Neuronal stem cell (in vitro differentiated cells): ENCODE measurements around the gene PLPPR1.

ENCODE experiments used
- DNase-seq: peaks from one replicate; pipeline ENCODE4 v3.0.0-alpha.2; 2013; ENCODE audit warnings: low spot score
- H2AFZ ChIP-seq: one replicate; pipeline ENCODE4 v1.6.1; 2013; ENCODE audit warnings: mild to moderate bottlenecking, low read length, inconsistent platforms
- H2AK5ac ChIP-seq: 2 replicates; pipeline ENCODE4 v1.6.1; 2013; ENCODE audit warnings: low read depth, mild to moderate bottlenecking, inconsistent platforms, low read length, moderate library complexity, mixed read lengths
- H2BK120ac ChIP-seq: 2 replicates; pipeline ENCODE4 v1.6.1; 2013; ENCODE audit warnings: low read depth, mild to moderate bottlenecking, inconsistent platforms, low read length, moderate library complexity, mixed read lengths
- H2BK12ac ChIP-seq: one replicate; pipeline ENCODE4 v1.6.1; 2013; ENCODE audit warnings: low read length, inconsistent platforms
- H2BK15ac ChIP-seq: 2 replicates; pipeline ENCODE4 v1.6.1; 2013; ENCODE audit warnings: mild to moderate bottlenecking, low read length, inconsistent platforms, mixed read lengths
- H2BK5ac ChIP-seq: one replicate; pipeline ENCODE4 v1.6.1; 2013; ENCODE audit warnings: inconsistent platforms, mild to moderate bottlenecking, low read length, moderate library complexity
- H3K14ac ChIP-seq: one replicate; pipeline ENCODE4 v1.6.1; 2013; ENCODE audit warnings: low read length, inconsistent platforms
- H3K18ac ChIP-seq: 2 replicates; pipeline ENCODE4 v1.6.1; 2013; ENCODE audit warnings: low read length, inconsistent platforms
- H3K23ac ChIP-seq: 2 replicates; pipeline ENCODE4 v1.6.1; 2013; ENCODE audit warnings: low read depth, mild to moderate bottlenecking, mixed read lengths, low read length, inconsistent platforms; ENCODE audit not compliant: poor library complexity
- H3K27ac ChIP-seq: replicated peaks from 3 replicates; pipeline ENCODE4 v1.5.1; 2013; ENCODE audit warnings: low read length, inconsistent platforms
- H3K27me3 ChIP-seq, 3 experiments: 2 replicates each; pipeline ENCODE4 v1.6.1; 2013; ENCODE audit warnings: low read length in 3 of 3, mild to moderate bottlenecking in 2 of 3, inconsistent platforms in 1 of 3, low read depth in 1 of 3, mixed read lengths in 1 of 3, moderate library complexity in 1 of 3; ENCODE audit not compliant: control insufficient read depth in 3 of 3, insufficient read depth in 3 of 3
- H3K36me3 ChIP-seq, 2 donors: replicated peaks in 1 of 2; 2 replicates each; pipeline ENCODE4 v1.6.1; 2013; ENCODE audit warnings: low read length in 2 of 2; ENCODE audit not compliant: control insufficient read depth in 2 of 2, insufficient read depth in 2 of 2
- H3K4ac ChIP-seq: 2 replicates; pipeline ENCODE4 v1.6.1; 2013; ENCODE audit warnings: inconsistent platforms, mild to moderate bottlenecking, low read length, moderate library complexity
- H3K4me1 ChIP-seq, 2 donors: 1 replicate in 1 of 2; 2 replicates in 1 of 2; pipeline ENCODE4 v1.6.1; 2013; ENCODE audit warnings: low read length in 2 of 2, low read depth in 1 of 2; ENCODE audit not compliant: control insufficient read depth in 2 of 2, insufficient read depth in 1 of 2
- H3K4me2 ChIP-seq: one replicate; pipeline ENCODE4 v1.6.1; 2013; ENCODE audit warnings: mild to moderate bottlenecking, low read length, inconsistent platforms; ENCODE audit not compliant: insufficient read depth, poor library complexity, severe bottlenecking
- H3K4me3 ChIP-seq, 2 donors: 2 replicates each; pipeline ENCODE4 v1.5.1; 2013; ENCODE audit warnings: low read length in 2 of 2, mild to moderate bottlenecking in 2 of 2, inconsistent platforms in 1 of 2, moderate library complexity in 1 of 2
- H3K79me1 ChIP-seq: one replicate; pipeline ENCODE4 v1.6.1; 2013; ENCODE audit warnings: low read depth, mild to moderate bottlenecking, inconsistent platforms, low read length, moderate library complexity
- H3K9ac ChIP-seq: one replicate; pipeline ENCODE4 v1.6.1; 2013; ENCODE audit warnings: mild to moderate bottlenecking, low read depth, low read length, inconsistent platforms; ENCODE audit not compliant: poor library complexity
- H3K9me3 ChIP-seq, 2 donors: replicated peaks in 1 of 2; 2 replicates each; pipeline versions ENCODE3 to v1.6.1; 2013; ENCODE audit warnings: low read length in 2 of 2, mild to moderate bottlenecking in 2 of 2, inconsistent platforms in 1 of 2, low read depth in 1 of 2, mixed read lengths in 1 of 2, moderate library complexity in 1 of 2; ENCODE audit not compliant: control insufficient read depth in 2 of 2, insufficient read depth in 1 of 2
- H4K8ac ChIP-seq: one replicate; pipeline ENCODE4 v1.6.1; 2013; ENCODE audit warnings: low read depth, mild to moderate bottlenecking, inconsistent platforms, low read length, moderate library complexity
- H4K91ac ChIP-seq: one replicate; pipeline ENCODE4 v1.6.1; 2013; ENCODE audit warnings: low read length, low read depth, mild to moderate bottlenecking, inconsistent platforms; ENCODE audit not compliant: poor library complexity
- WGBS, 2 donors: extraction: QIAGEN DNeasy Blood & Tissue Kit; methylation state at CpG; one replicate each; pipeline ENCODE4 v1.1.7; 2013; ENCODE audit warnings: missing lambda C conversion rate in 2 of 2, mixed read lengths in 1 of 2; ENCODE audit not compliant: insufficient read length in 2 of 2, insufficient replicate concordance in 1 of 2; ENCODE audit errors: extremely low coverage in 2 of 2; 5-methylcytosine and 5-hydroxymethylcytosine counted together

PLPPR1 gene

GRCh38 chr9:101130054-101130453, 101.5 kb downstream of the PLPPR1 start:
- Histone ChIP-seq H3K36me3 (no peaks in the 10 kb centered on the region), H2BK15ac (no peak overlapping the region), H3K4me2 (no peak overlapping the region), H4K8ac (no peak overlapping the region), H3K4ac (no peak overlapping the region), H4K91ac (no peak overlapping the region), H3K4me1 (no peaks in the 10 kb centered on the region), H3K27ac (no peak overlapping the region), H3K4me3 (no peak overlapping the region), H2AFZ (no peak overlapping the region), H2AK5ac (no peak overlapping the region), H2BK120ac (no peak overlapping the region), H3K9ac (no peak overlapping the region), H2BK12ac (no peak overlapping the region), H2BK5ac (no peak overlapping the region), H3K23ac (no peak overlapping the region), H3K79me1 (no peaks in the 10 kb centered on the region), H3K14ac (no peak overlapping the region), H3K27me3 (no peaks in the 10 kb centered on the region), H3K9me3 (peaks cover 0 to 4% of the 10 kb centered on the region in 2 donors), H3K18ac (no peak overlapping the region)
- no peak for DNase-seq
- no CpG with 5 or more reads among the region's 1 CpG for WGBS, 2 donors

- no peak overlapping the region for H3K23ac ChIP-seq
- H3K14ac ChIP-seq: no peak overlapping the region
- H3K4me2 ChIP-seq: no peak overlapping the region
- WGBS, 2 donors: no CpG with 5 or more reads among the region's 5 CpGs
- H3K27me3 ChIP-seq: no peaks in the 10 kb centered on the region
- no peak overlapping the region for H3K4ac ChIP-seq
- no peak overlapping the region for H3K4me3 ChIP-seq
- no peak for DNase-seq
- no peak overlapping the region for H4K91ac ChIP-seq
- no peak overlapping the region for H4K8ac ChIP-seq
- no peak overlapping the region for H2BK120ac ChIP-seq
- H3K27ac ChIP-seq: no peak overlapping the region
- peaks cover 0 to 2% of the 10 kb centered on the region in 2 donors for H3K4me1 ChIP-seq
- no peak overlapping the region for H2BK15ac ChIP-seq
- no peaks in the 10 kb centered on the region for H3K36me3 ChIP-seq
- no peak overlapping the region for H2AK5ac ChIP-seq
- peaks cover 0 to 4% of the 10 kb centered on the region in 2 donors for H3K9me3 ChIP-seq
- H2BK12ac ChIP-seq: no peak overlapping the region
- H2AFZ ChIP-seq: no peak overlapping the region
- H3K18ac ChIP-seq: no peak overlapping the region
- no peak overlapping the region for H2BK5ac ChIP-seq
- no peaks in the 10 kb centered on the region for H3K79me1 ChIP-seq
- H3K9ac ChIP-seq: no peak overlapping the region
Measured at GRCh38 chr9:101131326-101131725, 102.8 kb downstream of the PLPPR1 start.

GRCh38 chr9:101132801-101133200, 104.3 kb downstream of the PLPPR1 start:
- DNase-seq: no peak

GRCh38 chr9:101138509-101138908, 110.0 kb downstream of the PLPPR1 start:
- no peak for DNase-seq
- no peak overlapping the region for H2BK5ac ChIP-seq
- H2AFZ ChIP-seq: no peak overlapping the region
- H2BK120ac ChIP-seq: no peak overlapping the region
- no peaks in the 10 kb centered on the region for H3K36me3 ChIP-seq
- H4K91ac ChIP-seq: no peak overlapping the region
- no peaks in the 10 kb centered on the region for H3K79me1 ChIP-seq
- H3K9ac ChIP-seq: no peak overlapping the region
- no peak overlapping the region for H2BK15ac ChIP-seq
- H3K27ac ChIP-seq: no peak overlapping the region
- no peak overlapping the region for H3K4me2 ChIP-seq
- H3K18ac ChIP-seq: no peak overlapping the region
- no peak overlapping the region for H3K4ac ChIP-seq
- H2AK5ac ChIP-seq: no peak overlapping the region
- H3K23ac ChIP-seq: no peak overlapping the region
- H3K14ac ChIP-seq: no peak overlapping the region
- no peaks in the 10 kb centered on the region for H3K27me3 ChIP-seq
- H4K8ac ChIP-seq: no peak overlapping the region
- H2BK12ac ChIP-seq: no peak overlapping the region
- H3K9me3 ChIP-seq: peaks cover 0 to 2% of the 10 kb centered on the region in 2 donors
- H3K4me1 ChIP-seq: peaks cover 0 to 9% of the 10 kb centered on the region in 2 donors
- H3K4me3 ChIP-seq: no peak overlapping the region

More at GRCh38 chr9:101132801-101133200, 104.3 kb downstream of the PLPPR1 start:
- H2AFZ ChIP-seq: no peak overlapping the region
- no peak overlapping the region for H3K23ac ChIP-seq
- H3K27ac ChIP-seq: no peak overlapping the region
- no peak overlapping the region for H4K91ac ChIP-seq
- no peak overlapping the region for H4K8ac ChIP-seq
- no peak overlapping the region for H2BK5ac ChIP-seq
- no peak overlapping the region for H3K14ac ChIP-seq
- no peak overlapping the region for H3K18ac ChIP-seq
- no peak overlapping the region for H2BK12ac ChIP-seq
- H2BK120ac ChIP-seq: no peak overlapping the region
- H3K9me3 ChIP-seq: no peaks in the 10 kb centered on the region
- H2AK5ac ChIP-seq: no peak overlapping the region
- no peak overlapping the region for H2BK15ac ChIP-seq
- H3K79me1 ChIP-seq: no peaks in the 10 kb centered on the region
- H3K4me2 ChIP-seq: no peak overlapping the region
- no peak overlapping the region for H3K4ac ChIP-seq
- H3K27me3 ChIP-seq: no peaks in the 10 kb centered on the region
- H3K4me1 ChIP-seq: peaks cover 0 to 2% of the 10 kb centered on the region in 2 donors
- no peak overlapping the region for H3K9ac ChIP-seq
- H3K36me3 ChIP-seq: no peaks in the 10 kb centered on the region
- no peak overlapping the region for H3K4me3 ChIP-seq
